Fibroblast of lung (primary cell): Measurements from ENCODE around the gene AJUBA.

Source experiments
- CTCF ChIP-seq, 2 donors: IDR thresholded peaks in 1 of 2; conservative IDR thresholded peaks in 1 of 2; 1 replicate in 1 of 2; 2 replicates in 1 of 2; pipeline ENCODE4 v1.5.1; 2011 to 2012; ENCODE audit warnings: low read length in 2 of 2, control low read depth in 1 of 2, inconsistent platforms in 1 of 2, low read depth in 1 of 2, mild to moderate bottlenecking in 1 of 2
- EZH2 ChIP-seq: IDR thresholded peaks from 2 replicates; pipeline ENCODE4 v1.5.1; 2012; ENCODE audit warnings: low read length, control low read depth, mild to moderate bottlenecking; ENCODE audit errors: missing control alignments

GRCh38 chr14:22929104-22929960 lies 53.0 kb downstream of the AJUBA start, which contains the start of gene PRMT5:
- no peak for TF ChIP-seq CTCF (conservative IDR thresholded peaks at IDR 0.05 in 1 of 2, IDR thresholded peaks at IDR 0.05 in 1 of 2; ENCODE audit: low read depth in 1 of 2, low read length in 2 of 2)
- TF ChIP-seq EZH2: no peak
